Duodenal mucosa (tissue), 2 donors: Measurements from ENCODE around the gene CDX2.

Source experiments
- H3K27ac ChIP-seq: one replicate; pipeline ENCODE4 v1.7.0; 2013; ENCODE audit warnings: low read depth, low read length
- H3K27me3 ChIP-seq, 2 donors: one replicate each; pipeline ENCODE4 v1.7.0; 2013; ENCODE audit warnings: low read length in 2 of 2, control low read depth in 1 of 2; ENCODE audit not compliant: insufficient read depth in 2 of 2, control insufficient read depth in 1 of 2
- H3K36me3 ChIP-seq, 2 donors: one replicate each; pipeline ENCODE4 v1.7.0; 2013; ENCODE audit warnings: low read length in 2 of 2, control low read depth in 1 of 2; ENCODE audit not compliant: insufficient read depth in 2 of 2, control insufficient read depth in 1 of 2
- H3K4me1 ChIP-seq, 2 donors: one replicate each; pipeline ENCODE4 v1.7.0; 2013; ENCODE audit warnings: low read length in 2 of 2, control low read depth in 1 of 2; ENCODE audit not compliant: insufficient read depth in 2 of 2, control insufficient read depth in 1 of 2
- H3K4me3 ChIP-seq, 2 donors: one replicate each; pipeline ENCODE4 v1.7.0; 2013; ENCODE audit warnings: low read length in 2 of 2, low read depth in 1 of 2
- H3K9ac ChIP-seq, 2 donors: one replicate each; pipeline ENCODE4 v1.7.0; 2013; ENCODE audit warnings: low read length in 2 of 2, low read depth in 1 of 2
- H3K9me3 ChIP-seq, 2 donors: one replicate each; pipeline ENCODE4 v1.7.0; 2013; ENCODE audit warnings: low read length in 2 of 2, control low read depth in 1 of 2; ENCODE audit not compliant: control insufficient read depth in 1 of 2

Gene CDX2

DNA sequence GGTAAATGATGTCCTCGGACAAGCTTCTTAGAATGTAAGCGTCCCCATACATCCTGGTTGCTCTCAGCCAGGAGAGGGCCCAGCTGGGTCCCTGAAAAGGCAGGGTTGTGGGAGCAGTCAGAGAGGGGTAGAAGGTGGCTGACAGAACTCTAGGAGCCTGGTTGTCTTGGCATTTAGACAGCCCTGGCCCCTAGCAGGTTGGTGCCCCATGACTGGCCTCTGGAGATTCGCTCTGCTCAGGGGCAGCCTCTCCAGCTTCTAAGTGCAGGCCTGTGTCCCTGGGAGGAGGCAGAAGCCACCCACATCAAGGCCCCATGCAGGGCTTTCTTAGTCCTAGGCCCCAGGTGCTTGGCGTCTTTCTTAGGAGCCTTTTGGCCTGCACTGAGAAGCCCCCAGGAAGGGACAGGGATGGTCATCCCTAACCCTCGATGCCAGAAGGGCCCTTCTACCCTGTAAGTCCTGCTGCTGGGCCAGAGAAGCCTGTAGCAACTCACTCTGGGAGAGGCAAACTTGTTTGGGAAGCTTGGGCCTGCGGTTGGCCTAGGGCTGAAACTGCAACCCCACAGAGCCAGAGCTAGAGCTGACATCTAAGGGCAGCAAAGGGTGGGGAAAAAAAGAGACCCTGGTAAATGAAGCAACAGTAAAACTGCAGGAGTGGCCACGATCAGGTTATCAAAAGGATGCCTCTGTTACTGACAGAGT lies 2.8 kb upstream of the CDX2 start:
- Histone ChIP-seq H3K27ac (no peak overlapping the region), H3K9ac (peak overlapping the region; percentile 74 to 76), H3K9me3 (no peaks in the 10 kb centered on the region), H3K4me1 (peaks cover 33 to 46% of the 10 kb centered on the region in 2 donors), H3K4me3 (peak overlapping the region in 1 of 2 donors; percentile 35), H3K27me3 (peaks cover 27 to 41% of the 10 kb centered on the region in 2 donors), H3K36me3 (no peaks in the 10 kb centered on the region)

DNA sequence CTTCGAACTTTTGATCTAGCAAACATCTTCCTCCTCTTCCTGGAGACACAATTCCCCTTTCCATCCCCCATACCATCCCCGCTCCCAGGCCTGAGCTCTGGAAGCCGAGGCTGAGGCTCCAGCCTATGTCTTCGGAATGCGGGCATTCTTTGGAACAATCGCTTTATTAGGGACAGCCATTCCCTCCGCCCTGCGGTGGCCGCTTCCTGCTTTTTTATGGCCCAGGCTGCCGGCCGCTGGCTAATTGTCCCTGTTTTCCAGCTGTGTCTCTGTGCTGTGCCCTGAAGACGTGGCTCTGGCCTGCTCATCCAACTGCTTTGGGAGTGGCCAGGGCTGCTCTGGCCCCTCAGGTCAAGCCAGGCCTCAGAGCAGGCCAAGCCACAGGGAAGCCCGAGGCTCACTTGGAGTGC lies 2.1 kb upstream of the CDX2 start:
- H3K36me3 ChIP-seq: no peaks in the 10 kb centered on the region
- peak overlapping the region; percentile 73 for H3K27ac ChIP-seq
- peaks cover 33 to 46% of the 10 kb centered on the region in 2 donors for H3K4me1 ChIP-seq
- peak overlapping the region; percentile 74 to 76 for H3K9ac ChIP-seq
- peak overlapping the region; percentile 61 to 62 for H3K4me3 ChIP-seq
- peaks cover 30 to 38% of the 10 kb centered on the region in 2 donors for H3K27me3 ChIP-seq
- no peaks in the 10 kb centered on the region for H3K9me3 ChIP-seq

DNA sequence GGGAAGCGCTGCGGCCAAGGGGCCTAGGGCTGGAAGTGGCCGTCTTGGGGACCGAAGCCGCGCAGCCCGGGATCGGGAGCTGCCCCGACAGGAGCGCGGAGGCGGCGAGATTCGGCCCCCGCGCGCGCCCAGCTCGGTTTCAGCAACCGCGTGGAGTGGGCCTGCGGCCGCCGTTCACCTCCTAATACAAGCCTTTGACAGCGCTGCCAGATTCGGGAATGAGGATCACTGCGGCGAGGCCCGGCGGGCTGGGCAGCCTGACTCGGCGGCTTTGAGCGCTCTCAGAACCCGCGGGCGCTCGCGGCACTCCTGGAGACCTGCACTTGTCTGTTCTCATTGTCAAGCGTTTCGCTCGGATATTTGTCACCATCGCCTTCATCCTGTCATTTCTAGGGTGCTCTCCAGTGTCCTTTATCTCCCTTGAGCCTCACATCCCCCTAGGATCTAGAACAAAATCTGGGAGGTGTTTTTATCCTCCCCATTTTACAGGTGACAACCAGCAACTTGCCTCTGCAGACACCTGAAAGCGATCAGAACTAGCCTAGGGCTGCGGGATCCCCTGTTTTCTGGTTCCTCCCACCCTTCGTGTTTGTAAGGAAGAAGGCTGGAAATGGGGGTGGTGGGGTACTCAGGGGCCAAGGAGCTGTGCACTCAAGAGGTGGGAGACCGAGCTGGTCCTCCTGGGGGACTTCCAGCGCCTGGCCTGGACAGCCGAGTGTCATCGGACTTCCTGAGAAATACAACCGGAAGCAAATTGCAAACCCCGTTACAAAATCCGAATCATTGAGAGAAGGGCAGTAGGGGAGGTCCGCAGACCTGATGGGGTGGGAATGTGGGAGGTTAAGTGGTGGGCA lies 1.5 kb upstream of the CDX2 start:
- H3K4me3 ChIP-seq: peak overlapping the region; percentile 61 to 62
- peaks cover 33 to 46% of the 10 kb centered on the region in 2 donors for H3K4me1 ChIP-seq
- peaks cover 29 to 42% of the 10 kb centered on the region in 2 donors for H3K27me3 ChIP-seq
- H3K9me3 ChIP-seq: no peaks in the 10 kb centered on the region
- peak overlapping the region; percentile 73 for H3K27ac ChIP-seq
- peak overlapping the region; percentile 74 to 76 for H3K9ac ChIP-seq
- H3K36me3 ChIP-seq: no peaks in the 10 kb centered on the region

DNA sequence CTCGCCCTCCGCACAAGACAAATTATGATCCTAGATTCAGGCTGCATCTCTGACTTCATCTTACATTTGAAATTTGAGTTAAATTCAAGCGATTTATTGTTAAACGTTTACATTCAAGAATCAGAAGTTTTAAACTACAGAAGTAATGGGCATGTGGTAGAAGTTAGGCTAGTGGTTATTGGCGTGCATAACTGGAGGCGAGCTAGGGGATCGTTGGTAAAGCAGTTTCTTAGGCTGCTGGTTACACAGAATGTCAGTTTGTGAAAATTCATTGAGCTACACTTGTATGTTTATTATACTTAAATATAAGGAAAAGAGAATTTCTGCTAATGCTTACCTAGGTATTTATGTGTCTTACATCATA lies 733 bp upstream of the CDX2 start:
- peaks cover 33 to 46% of the 10 kb centered on the region in 2 donors for H3K4me1 ChIP-seq
- H3K9me3 ChIP-seq: no peaks in the 10 kb centered on the region
- H3K27ac ChIP-seq: peak overlapping the region; percentile 73
- no peaks in the 10 kb centered on the region for H3K36me3 ChIP-seq
- peak overlapping the region; percentile 61 to 62 for H3K4me3 ChIP-seq
- peaks cover 28 to 47% of the 10 kb centered on the region in 2 donors for H3K27me3 ChIP-seq
- H3K9ac ChIP-seq: peak overlapping the region; percentile 74 to 76

DNA sequence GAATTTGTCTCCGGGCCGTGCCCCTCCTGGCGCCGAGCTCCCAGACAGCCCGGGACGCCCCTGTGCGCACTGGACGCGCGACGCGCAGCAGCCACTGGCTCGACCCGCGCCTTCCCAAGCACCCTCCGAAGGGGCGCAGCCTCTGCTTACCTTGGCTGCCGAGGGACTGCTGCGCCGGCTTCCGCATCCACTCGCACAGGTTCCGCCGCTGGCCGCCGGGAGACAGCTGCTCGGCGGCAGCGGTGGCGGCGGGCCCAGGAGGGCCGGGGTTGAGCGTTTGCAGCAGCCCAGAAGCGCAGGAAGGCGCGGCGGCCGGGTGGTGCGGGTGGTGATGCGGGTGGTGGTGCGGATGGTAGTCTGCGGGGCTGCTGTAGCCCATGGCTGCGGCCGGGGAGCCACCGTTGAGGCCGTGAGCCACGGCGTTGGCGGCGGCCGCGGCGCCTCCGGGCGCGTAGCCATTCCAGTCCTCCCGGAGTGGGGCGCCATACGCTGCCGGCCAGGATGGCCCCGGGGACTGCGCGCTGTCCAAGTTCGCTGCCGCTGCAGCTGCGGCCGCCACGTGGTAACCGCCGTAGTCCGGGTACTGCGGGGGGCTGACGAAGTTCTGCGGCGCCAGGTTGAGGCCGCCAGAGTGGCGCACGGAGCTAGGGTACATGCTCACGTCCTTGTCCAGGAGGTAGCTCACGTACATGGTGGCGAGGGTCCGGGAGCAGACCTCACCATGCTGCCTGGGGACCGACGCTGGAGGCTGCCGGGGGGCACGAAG lies 616 bp downstream of the CDX2 start:
- Histone ChIP-seq H3K9me3 (no peaks in the 10 kb centered on the region), H3K27me3 (peaks cover 28 to 40% of the 10 kb centered on the region in 2 donors)

DNA sequence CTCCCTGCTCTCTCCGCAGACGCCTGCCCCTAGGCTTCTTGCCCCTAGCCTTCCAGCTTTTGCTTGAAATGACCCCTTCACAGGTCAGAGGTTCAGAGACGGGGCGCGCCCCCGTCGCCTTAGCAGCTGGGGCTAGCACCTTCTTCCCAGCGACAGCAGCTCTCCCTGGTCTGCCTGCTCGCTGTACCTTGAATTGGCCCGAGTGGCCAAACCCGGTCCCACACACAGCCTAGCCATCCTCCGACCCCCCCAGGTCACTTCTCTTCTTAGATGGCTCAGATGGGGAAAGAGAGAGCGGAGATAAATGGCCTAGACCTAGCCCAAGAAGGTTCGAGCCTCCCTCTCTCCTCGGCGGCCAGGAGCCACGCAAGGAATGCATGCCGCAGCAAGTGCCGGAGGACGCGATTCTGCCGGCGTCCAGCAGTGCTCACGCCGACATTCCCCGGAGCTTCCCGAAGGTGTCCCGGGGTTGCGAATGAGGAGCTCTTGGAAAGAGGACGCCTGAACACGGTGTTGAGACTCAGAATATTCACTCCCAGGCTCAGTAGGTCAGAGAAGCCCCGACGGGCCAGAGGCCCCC lies 1.3 kb downstream of the CDX2 start:
- Histone ChIP-seq H3K4me1 (peaks cover 29 to 38% of the 10 kb centered on the region in 2 donors), H3K27me3 (peaks cover 28 to 40% of the 10 kb centered on the region in 2 donors), H3K4me3 (peak overlapping the region; percentile 88 to 91), H3K27ac (peak overlapping the region; percentile 96), H3K9me3 (no peaks in the 10 kb centered on the region), H3K36me3 (no peaks in the 10 kb centered on the region), H3K9ac (peak overlapping the region; percentile 99)

More for the DNA sequence above, 616 bp downstream of the CDX2 start:
- H3K4me1 ChIP-seq: peaks cover 28 to 38% of the 10 kb centered on the region in 2 donors
- peak overlapping the region; percentile 88 to 91 for H3K4me3 ChIP-seq
- H3K9ac ChIP-seq: peak overlapping the region; percentile 99
- no peaks in the 10 kb centered on the region for H3K36me3 ChIP-seq
- H3K27ac ChIP-seq: peak overlapping the region; percentile 96

DNA sequence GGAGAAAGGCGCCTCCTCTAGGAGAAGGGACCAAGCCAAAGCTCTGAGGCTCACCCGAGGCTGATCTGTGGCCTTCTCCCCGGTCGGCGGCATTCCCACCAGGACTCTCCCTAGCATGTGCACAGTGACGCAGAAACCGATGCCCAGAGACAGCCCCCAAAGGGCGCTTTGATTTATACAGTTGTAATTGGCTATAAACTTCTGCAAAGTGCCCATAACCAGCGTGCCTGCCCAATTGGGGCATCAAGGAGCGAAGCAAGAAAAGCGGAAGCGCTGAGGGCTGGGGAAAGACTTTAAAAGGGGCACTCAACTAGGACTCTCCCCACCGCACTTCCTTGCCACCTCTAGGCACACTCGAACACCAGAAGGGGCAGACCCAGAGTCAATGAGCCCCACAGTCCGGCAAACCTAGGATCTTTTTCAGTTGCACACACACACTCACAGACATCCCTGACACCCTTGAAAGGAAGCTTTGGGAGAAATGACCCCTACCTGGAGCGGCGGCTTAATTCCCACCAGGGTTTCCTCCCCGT lies 1.8 kb downstream of the CDX2 start:
- Histone ChIP-seq H3K36me3 (peaks cover 0 to 5% of the 10 kb centered on the region in 2 donors), H3K27me3 (peaks cover 28 to 40% of the 10 kb centered on the region in 2 donors), H3K4me3 (peak overlapping the region; percentile 88 to 91), H3K9ac (peak overlapping the region; percentile 99), H3K27ac (peak overlapping the region; percentile 96), H3K9me3 (no peaks in the 10 kb centered on the region), H3K4me1 (peaks cover 30 to 37% of the 10 kb centered on the region in 2 donors)

DNA sequence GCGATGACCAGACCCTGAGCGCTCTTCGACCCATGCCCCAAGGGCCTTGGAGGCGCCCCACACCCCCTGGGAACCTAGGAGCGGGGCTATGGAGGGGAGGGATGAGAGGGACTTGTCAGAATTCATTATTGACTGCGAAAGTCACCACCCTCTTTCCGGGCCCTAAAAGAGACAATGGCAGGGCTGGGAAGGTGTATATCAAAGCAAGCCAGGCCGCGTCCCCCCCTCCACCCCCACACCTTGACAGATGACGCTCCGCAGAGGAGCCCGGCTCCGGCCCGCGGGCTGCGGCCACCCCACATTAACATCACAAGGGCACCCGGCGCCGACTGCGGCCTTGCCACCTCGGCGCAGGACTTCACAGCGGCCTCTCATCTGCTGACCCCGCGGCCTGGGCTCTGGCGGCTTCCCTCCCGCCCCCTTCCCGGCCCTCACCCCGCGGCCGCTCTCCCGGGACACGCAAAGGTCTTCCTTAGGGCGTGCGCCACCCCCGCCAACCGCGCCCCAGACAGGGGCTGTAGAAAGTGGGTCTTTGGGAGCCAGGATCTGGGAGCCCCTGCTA lies 2.4 kb downstream of the CDX2 start:
- H3K27me3 ChIP-seq: peaks cover 22 to 42% of the 10 kb centered on the region in 2 donors
- H3K4me3 ChIP-seq: peak overlapping the region; percentile 88 to 91
- peaks cover 28 to 36% of the 10 kb centered on the region in 2 donors for H3K4me1 ChIP-seq
- H3K27ac ChIP-seq: peak overlapping the region; percentile 96
- peak overlapping the region; percentile 99 for H3K9ac ChIP-seq
- no peaks in the 10 kb centered on the region for H3K9me3 ChIP-seq
- peaks cover 0 to 5% of the 10 kb centered on the region in 2 donors for H3K36me3 ChIP-seq
